DMS153 treated with DMSO at 0.1 percent for 48 hours (cell line): Measurements from ENCODE around the gene FRMPD4.
"Not testable (repeated sequence)": the region's sequence is repeated elsewhere in the genome, so short reads cannot be mapped to it uniquely, and the experiment has no call there.

Source experiments
- DNase-seq: peaks from one replicate; lab custom pipeline; 2025; ENCODE audit not compliant: unreplicated experiment; lab: John Stamatoyannopoulos, UW

Gene FRMPD4

GRCh38 chrX:12494400-12495138 lies 356.3 kb downstream of the FRMPD4 start:
- no peak for DNase-seq

- DNase-seq: no peak
Measured at GRCh38 chrX:12496343-12496742, 358.1 kb downstream of the FRMPD4 start.

- DNase-seq: no peak
Measured at GRCh38 chrX:12497832-12498591, 359.7 kb downstream of the FRMPD4 start.

GRCh38 chrX:12505127-12505526 lies 366.9 kb downstream of the FRMPD4 start:
- DNase-seq: no peak

GRCh38 chrX:12515384-12515783 lies 377.1 kb downstream of the FRMPD4 start:
- not testable (repeated sequence) for DNase-seq

GRCh38 chrX:12526306-12526705 lies 388.0 kb downstream of the FRMPD4 start:
- DNase-seq: no peak

GRCh38 chrX:12538096-12538495 lies 399.8 kb downstream of the FRMPD4 start:
- not testable (repeated sequence) for DNase-seq

GRCh38 chrX:12542251-12542650 lies 404.0 kb downstream of the FRMPD4 start:
- DNase-seq: not testable (repeated sequence)

- DNase-seq: no peak
Measured at GRCh38 chrX:12548341-12548740, 410.1 kb downstream of the FRMPD4 start.

- DNase-seq: no peak
Measured at GRCh38 chrX:12548746-12549145, 410.5 kb downstream of the FRMPD4 start.

- DNase-seq: no peak
Measured at GRCh38 chrX:12554206-12554605, 415.9 kb downstream of the FRMPD4 start.

- DNase-seq: no peak
Measured at GRCh38 chrX:12563121-12563520, 424.8 kb downstream of the FRMPD4 start.

GRCh38 chrX:12564221-12564620 lies 425.9 kb downstream of the FRMPD4 start:
- no peak for DNase-seq

GRCh38 chrX:12567857-12568256 lies 429.6 kb downstream of the FRMPD4 start:
- no peak for DNase-seq

GRCh38 chrX:12570859-12571501 lies 432.7 kb downstream of the FRMPD4 start:
- no peak for DNase-seq

GRCh38 chrX:12579311-12579710 lies 441.0 kb downstream of the FRMPD4 start:
- DNase-seq: no peak

GRCh38 chrX:12580548-12580947 lies 442.3 kb downstream of the FRMPD4 start:
- no peak for DNase-seq

GRCh38 chrX:12581546-12581945 lies 443.3 kb downstream of the FRMPD4 start:
- no peak for DNase-seq

- DNase-seq: no peak
Measured at GRCh38 chrX:12582649-12583048, 444.4 kb downstream of the FRMPD4 start.

GRCh38 chrX:12583543-12583942 lies 445.3 kb downstream of the FRMPD4 start:
- DNase-seq: no peak

GRCh38 chrX:12595720-12596119 lies 457.4 kb downstream of the FRMPD4 start:
- no peak for DNase-seq

GRCh38 chrX:12610079-12610478 lies 471.8 kb downstream of the FRMPD4 start:
- DNase-seq: no peak
